Measurements from ENCODE around the gene SLC46A3. TPM values are rescaled to one million over a fixed set of nuclear protein-coding genes. Genes with fewer than 3 reads are reported as not detected.

SLC46A3 gene
- total and polyA plus RNA-seq, 10 of the 15 experiments (the other 5 are each of a cell fraction or from before 2014, with no cell fraction given), result 2.9 to 15.6 (median 9.4) TPM

DNA sequence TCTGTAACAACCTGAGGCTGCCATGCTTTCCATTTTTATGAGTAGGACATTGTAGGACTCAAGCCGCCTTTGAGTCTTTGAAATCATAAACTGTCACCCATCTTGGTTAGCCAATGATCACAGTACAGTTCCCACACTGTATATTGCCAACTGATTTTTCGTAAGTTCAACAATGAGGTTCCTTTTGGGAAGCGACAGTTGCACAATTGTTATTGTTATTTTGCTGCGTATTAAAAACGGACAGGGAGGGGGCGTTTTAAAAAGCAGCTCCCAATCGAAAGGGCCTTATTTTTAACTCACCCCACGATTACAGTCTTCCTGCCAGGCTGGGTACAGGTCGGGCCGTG is 601 bp downstream of the SLC46A3 start:
- WGBS (ENCODE audit: insufficient coverage, insufficient replicate concordance, low lambda C conversion rate, missing lambda C conversion rate), result under 1% methylated on average over 10 of the region's 10 CpGs
- H3K27me3 ChIP-seq (replicated peaks in 1 of 2; ENCODE audit: control insufficient read depth in 2 of 2, insufficient read depth in 2 of 2, low read length in 1 of 2), result no peaks in the 10 kb centered on the region
- peak overlapping the region; percentile 32 for H3K4me2 ChIP-seq (ENCODE audit: control insufficient read depth, insufficient read depth)
- H3K9me3 ChIP-seq (replicated peaks; ENCODE audit: control insufficient read depth, insufficient read depth, low read length), result no peaks in the 10 kb centered on the region
- peak overlapping the region; percentile 57 for H3K27ac ChIP-seq (ENCODE audit: control insufficient read depth, insufficient read depth)
- CTCF ChIA-PET, result interaction anchor here (0.8 to 1.7 kb wide), 2 partner anchors 14 to 77 kb away, joined by 3 to 4 read pairs; no protein-coding TSS in a partner anchor
- in situ Hi-C loops (cut with MboI) (no loop called here), intact Hi-C loops (cut with micrococcal nuclease; ENCODE audit: unreplicated experiment) (no loop called here)
- DNase-seq (ENCODE audit: low read depth, low spot score), result no peak
- no peak for FAIRE-seq
- TSS peak; percentile 73 for BruUV-seq (replicated peaks)
- H2AFZ ChIP-seq (ENCODE audit: control insufficient read depth, low read depth, low read length), result peak overlapping the region; percentile 95
- RAD21 ChIA-PET (ENCODE audit: unreplicated experiment), result interaction anchor here (1.3 kb wide), 1 partner anchor 75 kb away, joined by 4 read pairs; no protein-coding TSS in a partner anchor
- peak overlapping the region; percentile 72 for H3K4me3 ChIP-seq
- H3K4me1 ChIP-seq (ENCODE audit: control insufficient read depth, insufficient read depth, low read length), result no peaks in the 10 kb centered on the region
- POLR2A ChIA-PET, result no interaction called here
- ATAC-seq, result peak; percentile 19
- SMC1A ChIA-PET (ENCODE audit: uncharacterized antibody, unreplicated experiment), result interaction anchor here (1.0 to 1.3 kb wide), 2 partner anchors 10 to 147 kb away, joined by 3 read pairs; no protein-coding TSS in a partner anchor
- H3K36me3 ChIP-seq (ENCODE audit: control insufficient read depth in 2 of 2, insufficient read depth in 2 of 2, low read length in 1 of 2), result no peaks in the 10 kb centered on the region
- H3K9ac ChIP-seq (ENCODE audit: control insufficient read depth, insufficient read depth, low read length), result peak overlapping the region; percentile 76
- TF ChIP-seq POU2F2 (IDR thresholded peaks at IDR 0.05; ENCODE audit: borderline replicate concordance, low read depth, low read length) (0 out of 3 replicates have a peak, but pooled peaks have one; percentile 9), TCF3 (IDR thresholded peaks at IDR 0.05; ENCODE audit: borderline replicate concordance, insufficient read depth, low read depth, low read length) (no peak)
- H3K79me2 ChIP-seq (ENCODE audit: control insufficient read depth, insufficient read depth, low read length), result no peaks in the 10 kb centered on the region
- no peaks in the 10 kb centered on the region for H4K20me1 ChIP-seq (ENCODE audit: control insufficient read depth, insufficient read depth)

DNA sequence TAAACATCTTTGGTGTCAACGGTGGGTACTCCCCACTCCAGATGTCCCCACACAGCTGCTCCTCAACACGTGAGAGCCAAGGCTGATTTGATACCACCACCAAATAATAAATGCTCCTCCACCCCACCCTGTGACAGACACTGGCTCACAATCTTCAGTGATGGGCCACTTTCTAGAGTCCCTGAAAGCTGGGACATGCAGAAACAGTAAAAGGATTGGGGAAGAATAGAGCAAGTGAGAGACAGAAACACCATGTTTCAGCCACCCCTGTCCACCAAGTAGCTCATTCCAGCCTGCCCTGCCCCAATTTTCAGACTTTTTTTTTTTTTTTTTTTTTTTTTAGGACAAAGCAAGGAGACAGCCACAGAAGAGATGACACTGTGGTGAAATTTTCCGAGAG is 1.6 kb downstream of the SLC46A3 start:
- SMC1A ChIA-PET (ENCODE audit: uncharacterized antibody, unreplicated experiment), result interaction anchor here (0.7 to 1.1 kb wide), 3 partner anchors 32 to 756 kb away, joined by 3 read pairs; no protein-coding TSS in a partner anchor
- intact Hi-C loops (cut with micrococcal nuclease; ENCODE audit: unreplicated experiment), result no loop called here
- RAD21 ChIA-PET (ENCODE audit: unreplicated experiment), result interaction anchor here (0.8 to 1.3 kb wide), 2 partner anchors 74 to 182 kb away, joined by 3 to 4 read pairs; no protein-coding TSS in a partner anchor

More for the DNA sequence above, 1.6 kb downstream of the SLC46A3 start:
- DNase-seq (ENCODE audit: low read depth, low spot score) (no peak), ATAC-seq (no peak), FAIRE-seq (no peak)
- H3K4me1 ChIP-seq (ENCODE audit: control insufficient read depth, insufficient read depth, low read length), result no peaks in the 10 kb centered on the region
- BruUV-seq (replicated peaks), result no TSS peak
- no peak overlapping the region for H3K4me3 ChIP-seq
- ChIA-PET CTCF (interaction anchor here (1.0 to 1.7 kb wide), 2 partner anchors 19 to 76 kb away, joined by 3 read pairs; no protein-coding TSS in a partner anchor), POLR2A (no interaction called here)
- peak overlapping the region; percentile 65; the same call in 1 of the 2 replicates for H3K4me2 ChIP-seq (ENCODE audit: control insufficient read depth, insufficient read depth)
- in situ Hi-C loops (cut with MboI), result no loop called here
- no peak overlapping the region for H3K9ac ChIP-seq (ENCODE audit: control insufficient read depth, insufficient read depth, low read length)
- H3K27ac ChIP-seq (ENCODE audit: control insufficient read depth, insufficient read depth), result no peak overlapping the region
- WGBS (ENCODE audit: insufficient coverage, insufficient replicate concordance, low lambda C conversion rate, missing lambda C conversion rate), result 65% methylated on average over 3 of the region's 3 CpGs
- H2AFZ ChIP-seq (ENCODE audit: control insufficient read depth, low read depth, low read length), result no peak overlapping the region
- H3K27me3 ChIP-seq (replicated peaks in 1 of 2; ENCODE audit: control insufficient read depth in 2 of 2, insufficient read depth in 2 of 2, low read length in 1 of 2), result no peaks in the 10 kb centered on the region
- no peaks in the 10 kb centered on the region for H3K36me3 ChIP-seq (ENCODE audit: control insufficient read depth in 2 of 2, insufficient read depth in 2 of 2, low read length in 1 of 2)
- no peaks in the 10 kb centered on the region for H3K9me3 ChIP-seq (replicated peaks; ENCODE audit: control insufficient read depth, insufficient read depth, low read length)
- H3K79me2 ChIP-seq (ENCODE audit: control insufficient read depth, insufficient read depth, low read length), result no peaks in the 10 kb centered on the region
- TF ChIP-seq ATF7 (IDR thresholded peaks at IDR 0.05; ENCODE audit: low read depth) (no peak), LARP7 (IDR thresholded peaks at IDR 0.05) (no peak), GABPA (IDR thresholded peaks at IDR 0.05; ENCODE audit: low read depth) (no peak), CBX3 (IDR thresholded peaks at IDR 0.05; ENCODE audit: borderline replicate concordance, low read depth) (no peak), SMAD1 (IDR thresholded peaks at IDR 0.05; ENCODE audit: low read depth, partially characterized antibody) (no peak), HDAC6 (IDR thresholded peaks at IDR 0.05; ENCODE audit: unreplicated experiment) (no peak), KAT2A (conservative IDR thresholded peaks at IDR 0.05; ENCODE audit: control insufficient read depth, low read depth, low read length) (no peak), SUZ12 (IDR thresholded peaks at IDR 0.05; ENCODE audit: unreplicated experiment) (no peak), RCOR1 (conservative IDR thresholded peaks at IDR 0.05; ENCODE audit: low read depth, low read length) (no peak), CHD4 (IDR thresholded peaks at IDR 0.05) (no peak)
- TF ChIP-seq, protein P1, sequence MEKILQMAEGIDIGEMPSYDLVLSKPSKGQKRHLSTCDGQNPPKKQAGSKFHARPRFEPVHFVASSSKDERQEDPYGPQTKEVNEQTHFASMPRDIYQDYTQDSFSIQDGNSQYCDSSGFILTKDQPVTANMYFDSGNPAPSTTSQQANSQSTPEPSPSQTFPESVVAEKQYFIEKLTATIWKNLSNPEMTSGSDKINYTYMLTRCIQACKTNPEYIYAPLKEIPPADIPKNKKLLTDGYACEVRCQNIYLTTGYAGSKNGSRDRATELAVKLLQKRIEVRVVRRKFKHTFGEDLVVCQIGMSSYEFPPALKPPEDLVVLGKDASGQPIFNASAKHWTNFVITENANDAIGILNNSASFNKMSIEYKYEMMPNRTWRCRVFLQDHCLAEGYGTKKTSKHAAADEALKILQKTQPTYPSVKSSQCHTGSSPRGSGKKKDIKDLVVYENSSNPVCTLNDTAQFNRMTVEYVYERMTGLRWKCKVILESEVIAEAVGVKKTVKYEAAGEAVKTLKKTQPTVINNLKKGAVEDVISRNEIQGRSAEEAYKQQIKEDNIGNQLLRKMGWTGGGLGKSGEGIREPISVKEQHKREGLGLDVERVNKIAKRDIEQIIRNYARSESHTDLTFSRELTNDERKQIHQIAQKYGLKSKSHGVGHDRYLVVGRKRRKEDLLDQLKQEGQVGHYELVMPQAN (conservative IDR thresholded peaks at IDR 0.05), result no peak
- TF ChIP-seq, protein P2, sequence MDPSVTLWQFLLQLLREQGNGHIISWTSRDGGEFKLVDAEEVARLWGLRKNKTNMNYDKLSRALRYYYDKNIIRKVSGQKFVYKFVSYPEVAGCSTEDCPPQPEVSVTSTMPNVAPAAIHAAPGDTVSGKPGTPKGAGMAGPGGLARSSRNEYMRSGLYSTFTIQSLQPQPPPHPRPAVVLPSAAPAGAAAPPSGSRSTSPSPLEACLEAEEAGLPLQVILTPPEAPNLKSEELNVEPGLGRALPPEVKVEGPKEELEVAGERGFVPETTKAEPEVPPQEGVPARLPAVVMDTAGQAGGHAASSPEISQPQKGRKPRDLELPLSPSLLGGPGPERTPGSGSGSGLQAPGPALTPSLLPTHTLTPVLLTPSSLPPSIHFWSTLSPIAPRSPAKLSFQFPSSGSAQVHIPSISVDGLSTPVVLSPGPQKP (IDR thresholded peaks at IDR 0.05; ENCODE audit: low read depth, low read length), result no peak
- H4K20me1 ChIP-seq (ENCODE audit: control insufficient read depth, insufficient read depth), result no peaks in the 10 kb centered on the region

All from GM12878 (cell line).